ENCODE results near the gene CEP112.

The CEP112 gene

DNA sequence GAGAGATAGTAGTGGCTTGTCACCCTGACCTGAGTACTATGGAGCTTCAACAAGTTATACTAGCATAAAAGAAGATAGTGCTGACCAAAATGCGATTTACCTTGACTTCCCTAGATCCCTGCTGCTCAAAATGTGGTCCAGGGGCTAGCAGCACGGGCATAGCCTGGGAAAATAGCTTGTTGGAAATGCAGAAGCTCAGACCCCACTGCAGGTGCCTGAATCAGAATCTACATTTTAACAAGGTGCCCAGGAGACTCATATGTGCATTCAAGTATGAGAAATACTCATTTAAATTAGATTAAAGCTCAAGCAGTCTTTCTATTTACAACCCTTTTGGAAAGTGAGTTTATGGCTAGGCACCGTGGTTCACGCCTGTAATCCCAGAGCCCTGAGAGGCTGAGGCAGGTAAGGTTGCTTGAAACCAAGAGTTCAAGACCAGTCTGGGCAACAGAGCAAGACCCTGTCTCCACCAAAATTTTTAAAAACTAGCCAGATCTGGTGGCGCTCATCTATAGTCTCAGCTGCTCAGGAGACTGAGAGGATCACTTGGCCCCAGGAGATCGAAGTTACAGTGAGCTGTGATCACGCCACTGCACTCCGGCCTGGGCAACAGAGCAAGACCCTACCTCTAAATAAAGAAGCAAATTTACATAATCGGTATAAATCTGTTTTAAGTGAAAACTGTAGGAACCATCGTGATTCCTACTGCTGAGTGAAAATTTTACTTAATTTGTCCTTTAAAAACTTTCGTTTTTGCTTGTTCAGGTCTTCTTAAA, 30.0 kb upstream of the CEP112 start:
- H3K27ac ChIP-seq: no peak overlapping the region
- TF ChIP-seq ZFX (IDR thresholded peaks at IDR 0.05; ENCODE audit: borderline replicate concordance): no peak
- TF ChIP-seq, protein P1, sequence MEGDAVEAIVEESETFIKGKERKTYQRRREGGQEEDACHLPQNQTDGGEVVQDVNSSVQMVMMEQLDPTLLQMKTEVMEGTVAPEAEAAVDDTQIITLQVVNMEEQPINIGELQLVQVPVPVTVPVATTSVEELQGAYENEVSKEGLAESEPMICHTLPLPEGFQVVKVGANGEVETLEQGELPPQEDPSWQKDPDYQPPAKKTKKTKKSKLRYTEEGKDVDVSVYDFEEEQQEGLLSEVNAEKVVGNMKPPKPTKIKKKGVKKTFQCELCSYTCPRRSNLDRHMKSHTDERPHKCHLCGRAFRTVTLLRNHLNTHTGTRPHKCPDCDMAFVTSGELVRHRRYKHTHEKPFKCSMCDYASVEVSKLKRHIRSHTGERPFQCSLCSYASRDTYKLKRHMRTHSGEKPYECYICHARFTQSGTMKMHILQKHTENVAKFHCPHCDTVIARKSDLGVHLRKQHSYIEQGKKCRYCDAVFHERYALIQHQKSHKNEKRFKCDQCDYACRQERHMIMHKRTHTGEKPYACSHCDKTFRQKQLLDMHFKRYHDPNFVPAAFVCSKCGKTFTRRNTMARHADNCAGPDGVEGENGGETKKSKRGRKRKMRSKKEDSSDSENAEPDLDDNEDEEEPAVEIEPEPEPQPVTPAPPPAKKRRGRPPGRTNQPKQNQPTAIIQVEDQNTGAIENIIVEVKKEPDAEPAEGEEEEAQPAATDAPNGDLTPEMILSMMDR (IDR thresholded peaks at IDR 0.05): no peak

DNA sequence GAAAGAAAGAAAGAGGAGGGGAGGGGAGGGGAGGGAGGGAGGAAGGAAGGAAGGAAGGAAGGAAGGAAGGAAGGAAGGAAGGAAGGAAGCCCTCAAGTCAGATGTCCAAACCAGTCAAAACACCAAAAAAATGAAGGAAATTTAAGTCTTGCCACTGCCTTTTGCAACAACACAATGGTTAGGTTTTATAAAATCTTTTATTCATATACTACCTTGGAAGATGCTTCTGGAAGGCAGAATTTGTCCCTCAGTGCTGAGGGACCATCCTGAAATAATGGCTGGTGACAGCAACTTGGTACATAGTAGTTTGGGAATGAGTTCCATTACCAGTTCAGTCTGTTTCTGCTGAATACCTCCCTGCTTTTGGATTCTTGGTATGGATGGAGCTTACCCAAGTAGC, 29.4 kb upstream of the CEP112 start:
- H3K27ac ChIP-seq: no peak overlapping the region
- TF ChIP-seq, protein P1 (IDR thresholded peaks at IDR 0.05): no peak
- TF ChIP-seq ZFX (IDR thresholded peaks at IDR 0.05; ENCODE audit: borderline replicate concordance): no peak

DNA sequence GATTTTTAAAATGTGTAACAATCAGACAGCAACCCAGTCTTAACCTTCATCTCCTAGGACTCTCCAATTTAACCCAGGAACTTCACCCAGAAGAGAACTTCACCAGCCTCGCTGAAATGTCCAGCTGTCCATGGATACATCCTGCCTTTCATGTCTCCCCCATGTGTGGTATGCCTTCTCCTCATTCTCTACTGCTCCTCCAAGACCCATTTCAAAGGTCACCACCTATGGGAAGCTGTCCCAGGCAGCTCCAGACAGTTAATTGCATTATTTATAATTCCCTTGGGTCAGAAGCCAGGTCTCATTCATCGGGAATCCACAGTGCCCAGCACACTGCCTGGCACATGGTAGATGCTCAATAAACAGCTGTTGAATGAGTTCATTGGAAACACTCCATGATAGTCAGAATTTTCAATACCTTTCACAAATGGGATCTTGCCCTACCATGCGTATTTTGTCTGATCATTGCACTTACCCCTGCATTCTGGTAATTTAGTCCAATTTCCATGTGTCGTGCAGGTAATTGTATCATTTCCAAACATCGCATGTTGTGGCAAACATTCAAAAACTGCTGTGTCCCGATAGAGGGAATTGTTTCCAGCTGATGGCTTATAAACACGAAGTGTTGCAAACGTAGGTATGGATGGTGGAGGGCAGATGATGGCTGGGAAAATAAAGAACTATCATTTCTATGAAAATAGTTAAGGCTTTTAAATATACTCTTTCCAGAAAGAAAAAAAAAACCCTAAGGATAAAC, 28.3 kb upstream of the CEP112 start:
- no peak for TF ChIP-seq ZFX (IDR thresholded peaks at IDR 0.05; ENCODE audit: borderline replicate concordance)
- TF ChIP-seq, protein P1 (IDR thresholded peaks at IDR 0.05): no peak
- H3K27ac ChIP-seq: no peak overlapping the region

DNA sequence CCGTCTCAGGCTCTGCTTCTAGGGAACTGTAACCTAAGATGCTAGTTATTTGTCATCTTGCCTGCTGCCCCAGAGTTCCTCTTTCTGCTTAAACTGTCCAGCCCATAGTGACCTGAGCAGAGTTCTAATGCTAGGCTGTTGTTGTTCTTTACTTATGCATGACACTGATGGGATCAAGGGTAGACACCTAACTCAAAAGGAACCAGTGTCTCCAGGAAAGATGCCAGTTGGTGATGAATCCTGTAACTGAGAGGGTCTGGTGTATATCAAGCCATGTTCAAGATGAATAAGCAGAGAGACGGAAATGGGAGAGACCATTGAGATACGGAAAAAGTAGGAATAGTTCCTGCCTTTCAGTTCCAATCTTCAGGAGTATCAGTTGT, 23.6 kb upstream of the CEP112 start:
- TF ChIP-seq, protein P1 (IDR thresholded peaks at IDR 0.05): no peak
- no peak for TF ChIP-seq ZFX (IDR thresholded peaks at IDR 0.05; ENCODE audit: borderline replicate concordance)
- H3K27ac ChIP-seq: no peak overlapping the region

DNA sequence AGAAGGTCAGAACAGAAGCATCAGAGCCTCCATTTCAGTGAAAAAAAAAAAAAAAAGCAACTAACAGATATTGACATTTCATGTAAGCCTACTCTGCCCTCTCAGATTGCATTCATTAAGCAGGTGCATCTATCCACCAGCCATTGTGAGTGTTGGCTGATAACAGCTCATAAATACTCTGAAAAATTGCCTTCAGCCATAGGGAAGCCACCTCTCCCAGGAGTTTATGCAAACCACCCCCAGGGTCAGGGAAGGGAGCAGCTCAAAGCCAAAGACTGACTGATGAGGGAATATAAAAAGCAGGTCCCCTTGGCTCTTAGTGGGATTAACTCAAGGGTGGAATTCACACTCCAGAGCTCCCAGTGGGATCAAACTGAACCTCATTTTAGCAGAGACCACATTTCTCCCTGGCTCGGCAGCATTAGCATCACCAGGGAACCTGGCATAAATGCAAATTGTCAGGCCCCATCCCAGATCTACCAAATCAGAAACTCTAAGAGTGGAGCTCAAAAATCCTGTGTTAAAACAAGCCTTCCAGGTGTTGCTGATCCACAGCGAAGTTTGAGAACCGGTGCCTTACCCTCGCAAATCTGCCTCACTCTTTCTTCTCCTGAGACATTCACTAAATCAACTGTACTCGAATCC, 23.1 kb upstream of the CEP112 start:
- H3K27ac ChIP-seq: no peak overlapping the region
- TF ChIP-seq ZFX (IDR thresholded peaks at IDR 0.05; ENCODE audit: borderline replicate concordance): no peak
- TF ChIP-seq, protein P1 (IDR thresholded peaks at IDR 0.05): no peak

DNA sequence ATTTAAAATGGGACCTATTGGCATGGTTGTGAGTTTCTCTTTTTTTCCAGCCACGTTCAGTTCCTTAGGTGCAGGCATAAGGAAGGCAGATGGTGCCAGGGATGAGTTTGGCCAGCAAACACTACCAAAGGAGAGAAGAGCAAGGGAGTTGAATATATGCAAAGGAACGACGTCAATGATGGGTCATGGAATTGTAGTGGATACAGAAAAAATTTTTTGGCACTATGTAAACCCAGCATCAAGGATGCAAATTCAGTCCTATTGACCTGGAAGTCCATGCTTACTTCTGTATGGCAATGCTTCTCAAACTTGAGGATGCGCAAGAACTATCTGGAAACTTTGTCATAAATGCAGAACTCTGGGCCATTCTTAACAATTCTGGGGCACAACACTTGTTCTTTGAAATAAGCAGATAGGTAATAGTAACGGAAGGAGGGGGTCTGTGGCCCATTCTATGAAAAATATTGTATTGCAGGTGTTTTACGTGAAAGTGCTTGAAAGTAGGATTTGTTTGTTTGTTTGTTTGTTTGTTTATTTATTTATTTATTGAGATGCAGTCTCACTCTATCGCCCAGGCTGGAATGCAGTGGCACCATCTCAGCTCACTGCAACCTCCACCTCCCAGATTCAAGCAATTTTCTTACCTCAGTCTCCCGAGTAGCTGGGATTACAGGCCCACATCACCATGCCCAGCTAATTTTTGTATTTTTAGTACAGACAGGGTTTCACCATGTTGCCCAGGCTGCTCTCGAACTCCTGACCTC, 19.3 kb upstream of the CEP112 start:
- TF ChIP-seq ZFX (IDR thresholded peaks at IDR 0.05; ENCODE audit: borderline replicate concordance): no peak
- TF ChIP-seq, protein P1 (IDR thresholded peaks at IDR 0.05): no peak
- H3K27ac ChIP-seq: no peak overlapping the region
